C4-2B (cell line): ENCODE data around the gene STK16.

Experiments
- CTCF ChIP-seq: fragments of 450-650 bp; conservative IDR thresholded peaks from 2 replicates; pipeline ENCODE4 v1.5.1; 2017; ENCODE audit warnings: mild to moderate bottlenecking
- ZFX ChIP-seq: fragments of 450-650 bp; IDR thresholded peaks from 2 replicates; pipeline ENCODE4 v1.6.1; 2017

GRCh38 chr2:219218732-219219701 is 26.3 kb upstream of the STK16 start, which contains the start of gene ABCB6:
- TF ChIP-seq CTCF: no peak
- TF ChIP-seq ZFX: peak; percentile 59; the same call in 1 of the 2 replicates
